Activated T-cell treated with anti-CD3 and anti-CD28 coated beads for 4 hours (primary cell): ENCODE results near the gene RPS18.
A peak's percentile ranks its signal among the peaks of the same experiment; 100 is the strongest.

Source experiments
- DNase-seq: peaks from one replicate; pipeline ENCODE4 v3.0.0-alpha.2; 2020

Gene RPS18

GRCh38 chr6:33315793-33316602 is 44.1 kb downstream of the RPS18 start:
- DNase-seq = no peak

- DNase-seq = no peak
These were observed 44.9 kb downstream of the RPS18 start for GRCh38 chr6:33316603-33317418.

GRCh38 chr6:33317419-33317668 is 45.5 kb downstream of the RPS18 start:
- DNase-seq = no peak

GRCh38 chr6:33317669-33318425 is 46.0 kb downstream of the RPS18 start, which contains the start of gene ZBTB22:
ZBTB22 (minus strand) TSS chr6:33317744; CDS start chr6:33316916, 828 bp downstream.
- DNase-seq = peak; percentile 91

- DNase-seq = no peak
These were observed 46.7 kb downstream of the RPS18 start for GRCh38 chr6:33318426-33319073.

GRCh38 chr6:33319939-33320314 is 48.1 kb downstream of the RPS18 start:
- DNase-seq = no peak

- DNase-seq = no peak
These were observed 48.7 kb downstream of the RPS18 start for GRCh38 chr6:33320315-33321181.

- no peak for DNase-seq
These were observed 49.4 kb downstream of the RPS18 start for GRCh38 chr6:33321227-33321626.

- DNase-seq = no peak
These were observed 51.7 kb downstream of the RPS18 start for GRCh38 chr6:33323623-33323948.

- no peak for DNase-seq
These were observed 52.2 kb downstream of the RPS18 start for GRCh38 chr6:33324125-33324524.
